H1 (cell line): ENCODE measurements around the gene MYO5A. TPM values are rescaled to one million over a fixed set of nuclear protein-coding genes. Genes with fewer than 3 reads are reported as not detected.

ENCODE experiments used
- CTCF ChIA-PET: fragments of 300-600 bp; sonication (Branson Sonifier 250); formaldehyde crosslinking; loops from one replicate; lab custom pipeline; 2021; ENCODE audit not compliant: partially characterized antibody; lab: Charles Lee
- POLR2A ChIA-PET: fragments of 300-600 bp; sonication (Branson Sonifier 250); formaldehyde crosslinking; loops from one replicate; lab custom pipeline; 2021; ENCODE audit warnings: inconsistent platforms; ENCODE audit not compliant: partially characterized antibody; lab: Charles Lee
- DNase-seq, 2 experiments: peaks; one replicate each; pipeline versions ENCODE4 v3.0.0 to v3.0.0-alpha.2; 2010 to 2022; ENCODE audit warnings: low spot score in 2 of 2, low read depth in 1 of 2, mixed read lengths in 1 of 2
- FAIRE-seq: peaks from 2 replicates; lab custom pipeline; 2011; peaks lifted over from hg19 to GRCh38; lab: Jason Lieb, UNC
- H2AFZ ChIP-seq: 2 replicates; pipeline ENCODE4 v1.8.1; 2012; ENCODE audit warnings: low read length, inconsistent platforms
- H2AK5ac ChIP-seq: 2 replicates; pipeline ENCODE4 v1.6.1; 2013; ENCODE audit warnings: low read depth, low read length
- H2BK120ac ChIP-seq: replicated peaks from 2 replicates; pipeline ENCODE3; 2013; ENCODE audit warnings: low read depth, low read length, inconsistent platforms
- H2BK12ac ChIP-seq: 2 replicates; pipeline ENCODE4 v1.6.1; 2013; ENCODE audit warnings: low read depth, low read length
- H2BK15ac ChIP-seq: 2 replicates; pipeline ENCODE4 v1.6.1; 2013; ENCODE audit warnings: low read length
- H2BK20ac ChIP-seq: 2 replicates; pipeline ENCODE4 v1.6.1; 2013; ENCODE audit warnings: low read length
- H2BK5ac ChIP-seq: 2 replicates; pipeline ENCODE4 v1.6.1; 2013; ENCODE audit warnings: low read depth, low read length
- H3K14ac ChIP-seq: 2 replicates; pipeline ENCODE4 v1.6.1; 2013; ENCODE audit warnings: inconsistent platforms; ENCODE audit not compliant: insufficient read length
- H3K18ac ChIP-seq: 2 replicates; pipeline ENCODE4 v1.6.1; 2013; ENCODE audit warnings: low read length; ENCODE audit errors: extremely low read depth
- H3K23ac ChIP-seq: 2 replicates; pipeline ENCODE4 v1.6.1; 2013; ENCODE audit warnings: inconsistent platforms; ENCODE audit not compliant: insufficient read length
- H3K23me2 ChIP-seq: 2 replicates; pipeline ENCODE4 v1.6.1; 2013; ENCODE audit warnings: low read depth, low read length
- H3K27ac ChIP-seq: 2 replicates; pipeline ENCODE4 v1.6.1; 2011; ENCODE audit warnings: low read depth, low read length, inconsistent platforms
- H3K27me3 ChIP-seq, 4 experiments: replicated peaks in 1 of 4; 1 replicate in 1 of 4; 2 replicates in 3 of 4; pipeline versions ENCODE4 v1.6.1 to v1.8.1; 2011 to 2013; ENCODE audit warnings: low read length in 3 of 4, mild to moderate bottlenecking in 3 of 4, inconsistent platforms in 2 of 4, mixed read lengths in 2 of 4, moderate library complexity in 1 of 4; ENCODE audit not compliant: control insufficient read depth in 3 of 4, insufficient read depth in 3 of 4; ENCODE audit errors: extremely low read depth in 1 of 4
- H3K36me3 ChIP-seq, 4 experiments: 2 replicates each; pipeline versions ENCODE4 v1.6.1 to v1.8.1; 2011 to 2013; ENCODE audit warnings: mild to moderate bottlenecking in 4 of 4, low read length in 3 of 4, moderate library complexity in 2 of 4, control low read depth in 1 of 4, inconsistent platforms in 1 of 4; ENCODE audit not compliant: insufficient read depth in 4 of 4, control insufficient read depth in 2 of 4
- H3K4ac ChIP-seq: replicated peaks from 2 replicates; pipeline ENCODE3; 2013; ENCODE audit warnings: low read length, low read depth, mixed read lengths, inconsistent platforms; ENCODE audit not compliant: insufficient read length
- H3K4me1 ChIP-seq, 4 experiments: replicated peaks in 1 of 4; 1 replicate in 1 of 4; 2 replicates in 3 of 4; pipeline versions ENCODE4 v1.6.1 to v1.8.1; 2011 to 2013; ENCODE audit warnings: low read length in 3 of 4, inconsistent platforms in 2 of 4, mixed read lengths in 1 of 4; ENCODE audit not compliant: insufficient read depth in 4 of 4, control insufficient read depth in 3 of 4
- H3K4me2 ChIP-seq, 2 experiments: 2 replicates each; pipeline versions ENCODE4 v1.6.1 to v1.8.1; 2011 to 2013; ENCODE audit warnings: low read depth in 2 of 2, low read length in 2 of 2, control low read depth in 1 of 2, inconsistent platforms in 1 of 2, mild to moderate bottlenecking in 1 of 2; ENCODE audit not compliant: insufficient read depth in 1 of 2
- H3K4me3 ChIP-seq, 4 experiments: fragments of 200-600, 300-600 bp in 1 of 4; sonication (generic), shearing (Covaris generic), sonication (Bioruptor Twin) in 1 of 4; 2 replicates each; pipeline versions ENCODE4 v1.5.1 to v1.8.1; 2011 to 2016; ENCODE audit warnings: low read length in 4 of 4, low read depth in 3 of 4, control low read depth in 2 of 4, inconsistent platforms in 2 of 4, mild to moderate bottlenecking in 2 of 4, mixed read lengths in 1 of 4, moderate library complexity in 1 of 4; ENCODE audit not compliant: insufficient read depth in 2 of 4; ENCODE audit errors: extremely low read depth in 1 of 4
- H3K56ac ChIP-seq: replicated peaks from 2 replicates; pipeline ENCODE3; 2013; ENCODE audit warnings: low read depth, mild to moderate bottlenecking, mixed read lengths, low read length, inconsistent platforms; ENCODE audit not compliant: insufficient read length
- H3K79me1 ChIP-seq: 2 replicates; pipeline ENCODE4 v1.6.1; 2013; ENCODE audit warnings: low read depth, low read length, control low read depth
- H3K79me2 ChIP-seq, 2 experiments: 2 replicates each; pipeline versions ENCODE4 v1.6.1 to v1.8.1; 2012 to 2013; ENCODE audit warnings: low read length in 2 of 2, mild to moderate bottlenecking in 2 of 2, inconsistent platforms in 1 of 2; ENCODE audit not compliant: insufficient read depth in 2 of 2, control insufficient read depth in 1 of 2
- H3K9ac ChIP-seq, 4 experiments: replicated peaks in 1 of 4; 1 replicate in 1 of 4; 2 replicates in 3 of 4; pipeline versions ENCODE4 v1.6.1 to v1.8.1; 2011 to 2013; ENCODE audit warnings: low read depth in 3 of 4, low read length in 3 of 4, control low read depth in 2 of 4, mild to moderate bottlenecking in 2 of 4, moderate library complexity in 2 of 4, inconsistent platforms in 1 of 4; ENCODE audit errors: extremely low read depth in 1 of 4
- H3K9me3 ChIP-seq, 2 experiments: 2 replicates each; pipeline versions ENCODE4 v1.6.1 to v1.8.1; 2012 to 2013; ENCODE audit warnings: mild to moderate bottlenecking in 2 of 2, moderate library complexity in 2 of 2, control low read depth in 1 of 2, inconsistent platforms in 1 of 2, low read depth in 1 of 2, low read length in 1 of 2, mixed read lengths in 1 of 2; ENCODE audit not compliant: insufficient read depth in 2 of 2
- H4K20me1 ChIP-seq, 2 experiments: replicated peaks in 1 of 2; 2 replicates each; pipeline versions ENCODE3 to v1.8.1; 2011 to 2013; ENCODE audit warnings: inconsistent platforms in 2 of 2, low read length in 2 of 2, mild to moderate bottlenecking in 1 of 2; ENCODE audit not compliant: insufficient read depth in 2 of 2, control insufficient read depth in 1 of 2
- H4K5ac ChIP-seq: 2 replicates; pipeline ENCODE4 v1.6.1; 2013; ENCODE audit warnings: low read length, low read depth, mixed read lengths, inconsistent platforms; ENCODE audit not compliant: insufficient read length
- H4K8ac ChIP-seq: 2 replicates; pipeline ENCODE4 v1.8.0; 2013; ENCODE audit warnings: mild to moderate bottlenecking, moderate library complexity, low read length, inconsistent platforms; ENCODE audit not compliant: insufficient read depth; ENCODE audit errors: extremely low read depth
- H4K91ac ChIP-seq: replicated peaks from 2 replicates; pipeline ENCODE3; 2013; ENCODE audit warnings: low read length, mixed read lengths, inconsistent platforms; ENCODE audit not compliant: insufficient read length
- BCL11A ChIP-seq, 2 experiments: IDR thresholded peaks; one replicate each; pipeline ENCODE4 v1.6.1; 2011; ENCODE audit warnings: low read depth in 2 of 2, low read length in 2 of 2, mild to moderate bottlenecking in 2 of 2
- BRCA1 ChIP-seq: IDR thresholded peaks from 2 replicates; pipeline ENCODE4 v1.6.1; 2012; ENCODE audit warnings: low read depth, low read length, improper control_type of control experiment
- JUN ChIP-seq: IDR thresholded peaks from 2 replicates; pipeline ENCODE4 v1.6.1; 2011; ENCODE audit warnings: low read depth, mild to moderate bottlenecking, improper control_type of control experiment, low read length
- NANOG ChIP-seq: IDR thresholded peaks from 2 replicates; pipeline ENCODE4 v1.6.1; 2011; ENCODE audit warnings: low read length, low read depth, mild to moderate bottlenecking, inconsistent platforms; ENCODE audit not compliant: insufficient read depth, poor library complexity, severe bottlenecking
- SIN3A ChIP-seq, 2 experiments: IDR thresholded peaks in 1 of 2; conservative IDR thresholded peaks in 1 of 2; 2 replicates each; pipeline ENCODE4 v1.6.1; 2011 to 2012; ENCODE audit warnings: low read length in 2 of 2, improper control_type of control experiment in 1 of 2, low read depth in 1 of 2, mild to moderate bottlenecking in 1 of 2
- SP1 ChIP-seq: IDR thresholded peaks from 2 replicates; pipeline ENCODE4 v1.6.1; 2011; ENCODE audit warnings: low read depth, low read length
- TAF7 ChIP-seq: optimal IDR thresholded peaks from 2 replicates; pipeline ENCODE3; 2011; ENCODE audit warnings: low read depth, mild to moderate bottlenecking, inconsistent platforms, low read length, moderate library complexity, borderline replicate concordance
- TBP ChIP-seq: IDR thresholded peaks from 2 replicates; pipeline ENCODE4 v1.6.1; 2011; ENCODE audit warnings: low read depth, low read length, improper control_type of control experiment
- TCF12 ChIP-seq: IDR thresholded peaks from 2 replicates; pipeline ENCODE4 v1.6.1; 2011; ENCODE audit warnings: low read depth, mild to moderate bottlenecking, low read length
- WGBS, 2 experiments: shearing (Covaris generic) in 1 of 2; methylation state at CpG; one replicate each; pipeline versions ENCODE4 v1.1.6 to v1.1.7; 2013 to 2015; ENCODE audit warnings: low lambda C conversion rate in 2 of 2, mixed read lengths in 2 of 2, inconsistent platforms in 1 of 2, low coverage in 1 of 2, missing lambda C conversion rate in 1 of 2; ENCODE audit not compliant: insufficient replicate concordance in 2 of 2, insufficient coverage in 1 of 2, insufficient read length in 1 of 2; ENCODE audit errors: extremely low coverage in 1 of 2, missing lambda C conversion rate in 1 of 2; 5-methylcytosine and 5-hydroxymethylcytosine counted together
- polyA plus RNA-seq, 7 experiments: library from polyadenylated mRNA; depleted of rRNA in 3 of 7; stranded (reverse) in 5 of 7; unstranded in 2 of 7; fragments of >200 nt in 5 of 7; fragments of 200-250 nt in 2 of 7; gene quantifications; 1 replicate in 5 of 7; 2 replicates in 1 of 7; 4 replicates in 1 of 7; pipeline versions ENCODE4 v1.2.1 to v1.2.3, GENCODE V29; 2011 to 2013; ENCODE audit warnings: missing spikeins in 2 of 7, mixed read lengths in 2 of 7
- total RNA-seq: library from RNA; stranded (reverse); fragmentation: NEBNext Ultra II Directional; extraction: Animal tissue kit (Norgen Biotek cat#: 25700); gene quantifications from 2 replicates; pipeline ENCODE4 v1.2.1, GENCODE V29; 2021

MYO5A gene
- total and polyA plus RNA-seq, 2 of the 8 experiments (the other 6 are each of a cell fraction or from before 2014, with no cell fraction given), result 11.4 to 24.7 TPM

GRCh38 chr15:52551762-52552161 lies 23.1 kb upstream of the MYO5A start:
- WGBS, 2 experiments, result 92% methylated on average over 6 of the region's 6 CpGs; no CpG with 5 or more reads in 1 of the 2 experiments
- H2BK15ac ChIP-seq, result no peak overlapping the region
- no peak overlapping the region for H4K91ac ChIP-seq
- H3K56ac ChIP-seq, result no peak overlapping the region
- H2BK20ac ChIP-seq, result no peak overlapping the region
- POLR2A ChIA-PET, result interaction anchor here (0.9 kb wide), 1 partner anchor 15 kb away, joined by 3 read pairs; no protein-coding TSS in a partner anchor
- no peak overlapping the region for H3K4me2 ChIP-seq
- no peaks in the 10 kb centered on the region for H3K27me3 ChIP-seq
- H2BK12ac ChIP-seq, result no peak overlapping the region
- H3K4me3 ChIP-seq, result no peak overlapping the region
- no peak overlapping the region for H3K4ac ChIP-seq
- H3K9ac ChIP-seq, result no peak overlapping the region
- no peak overlapping the region for H4K8ac ChIP-seq
- H3K9me3 ChIP-seq, result no peaks in the 10 kb centered on the region
- no peak overlapping the region for H3K27ac ChIP-seq
- peaks cover 0 to 36% of the 10 kb centered on the region in 2 experiments; a peak in 2 of 4 replicates for H3K79me2 ChIP-seq
- no peak for FAIRE-seq
- TF ChIP-seq TCF12, result no peak
- TF ChIP-seq SP1, result no peak
- TF ChIP-seq NANOG, result no peak
- no peak for TF ChIP-seq TBP
- TF ChIP-seq TAF7, result no peak
- TF ChIP-seq SIN3A (conservative IDR thresholded peaks at IDR 0.05 in 1 of 2, IDR thresholded peaks at IDR 0.05 in 1 of 2; ENCODE audit: low read depth in 1 of 2, low read length in 2 of 2), result no peak
- TF ChIP-seq JUN, result no peak
- no peak for TF ChIP-seq BRCA1
- TF ChIP-seq BCL11A (IDR thresholded peaks at IDR 0.05; ENCODE audit: low read depth in 2 of 2, low read length in 2 of 2), result no peak
- TF ChIP-seq, all 59 proteins: peak for 0
- Histone ChIP-seq H3K23me2 (no peaks in the 10 kb centered on the region), H4K5ac (no peak overlapping the region), H3K4me1 (no peaks in the 10 kb centered on the region), H4K20me1 (peaks cover 3 to 4% of the 10 kb centered on the region in 2 experiments), H3K23ac (no peak overlapping the region), H2BK120ac (no peak overlapping the region), H2AFZ (no peak overlapping the region), H3K14ac (no peak overlapping the region), H3K79me1 (no peaks in the 10 kb centered on the region), H3K18ac (no peak overlapping the region), H2BK5ac (no peak overlapping the region), H2AK5ac (no peak overlapping the region), H3K36me3 (peaks cover 3 to 83% (median 32%) of the 10 kb centered on the region in 4 experiments; a peak in 6 of 8 replicates)
- CTCF ChIA-PET, result interaction anchor here (1.3 to 2.0 kb wide), 3 partner anchors 9 to 295 kb away, joined by 3 to 5 read pairs (median 4); no protein-coding TSS in a partner anchor
- DNase-seq, result no peak
